Transverse colon (tissue), 4 donors: ENCODE measurements around the gene GRPEL1.

ENCODE experiments used
- EP300 ChIP-seq: sonication (generic); formaldehyde crosslinking; IDR thresholded peaks from one replicate; pipeline ENCODE4 v1.6.1; 2017; ENCODE audit warnings: antibody characterized with exemption, low read depth
- POLR2A ChIP-seq: fragments of 450-650 bp; IDR thresholded peaks from one replicate; pipeline ENCODE4 v1.6.1; 2016; ENCODE audit warnings: antibody characterized with exemption, mild to moderate bottlenecking, moderate library complexity
- POLR2AphosphoS5 ChIP-seq, 3 donors: sonication (generic); formaldehyde crosslinking; IDR thresholded peaks; one replicate each; pipeline ENCODE4 v1.6.1; 2016; ENCODE audit warnings: antibody characterized with exemption in 3 of 3
- TF ChIP-seq, protein P1 (sequence below), 5 experiments: fragments of 200-600 bp in 3 of 5; fragments of 450-650 bp in 2 of 5; sonication (generic) in 3 of 5; IDR thresholded peaks; 1 replicate in 2 of 5; 2 replicates in 3 of 5; pipeline ENCODE4 v1.5.1; 2016 to 2017; ENCODE audit warnings: antibody characterized with exemption in 5 of 5, inconsistent platforms in 3 of 5, mild to moderate bottlenecking in 2 of 5, moderate library complexity in 1 of 5

DNA sequence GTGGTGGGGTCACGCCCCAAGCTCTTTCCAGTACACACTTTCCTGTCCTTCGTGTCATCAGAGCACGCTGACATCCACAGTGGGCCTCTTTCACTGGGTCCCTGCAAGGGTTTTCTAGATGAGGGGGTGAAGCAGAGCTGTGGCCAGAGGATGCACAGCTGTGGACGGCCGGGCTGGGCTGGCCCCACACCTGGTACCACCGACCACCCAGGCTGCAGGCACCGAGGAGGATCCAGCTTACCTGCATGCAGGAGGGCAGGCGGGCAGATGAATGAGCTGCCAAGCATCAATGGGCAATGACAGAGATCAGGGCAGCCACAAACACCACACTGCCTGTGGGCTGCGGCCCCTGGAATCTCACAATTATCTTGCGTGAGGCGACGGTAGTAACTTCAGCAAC is 9.5 kb upstream of the GRPEL1 start:
- TF ChIP-seq, protein P1, sequence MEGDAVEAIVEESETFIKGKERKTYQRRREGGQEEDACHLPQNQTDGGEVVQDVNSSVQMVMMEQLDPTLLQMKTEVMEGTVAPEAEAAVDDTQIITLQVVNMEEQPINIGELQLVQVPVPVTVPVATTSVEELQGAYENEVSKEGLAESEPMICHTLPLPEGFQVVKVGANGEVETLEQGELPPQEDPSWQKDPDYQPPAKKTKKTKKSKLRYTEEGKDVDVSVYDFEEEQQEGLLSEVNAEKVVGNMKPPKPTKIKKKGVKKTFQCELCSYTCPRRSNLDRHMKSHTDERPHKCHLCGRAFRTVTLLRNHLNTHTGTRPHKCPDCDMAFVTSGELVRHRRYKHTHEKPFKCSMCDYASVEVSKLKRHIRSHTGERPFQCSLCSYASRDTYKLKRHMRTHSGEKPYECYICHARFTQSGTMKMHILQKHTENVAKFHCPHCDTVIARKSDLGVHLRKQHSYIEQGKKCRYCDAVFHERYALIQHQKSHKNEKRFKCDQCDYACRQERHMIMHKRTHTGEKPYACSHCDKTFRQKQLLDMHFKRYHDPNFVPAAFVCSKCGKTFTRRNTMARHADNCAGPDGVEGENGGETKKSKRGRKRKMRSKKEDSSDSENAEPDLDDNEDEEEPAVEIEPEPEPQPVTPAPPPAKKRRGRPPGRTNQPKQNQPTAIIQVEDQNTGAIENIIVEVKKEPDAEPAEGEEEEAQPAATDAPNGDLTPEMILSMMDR (IDR thresholded peaks at IDR 0.05), result no peak
- TF ChIP-seq POLR2A (no peak), EP300 (no peak), POLR2AphosphoS5 (IDR thresholded peaks at IDR 0.05) (no peak)
